HG03520 (cell line): ENCODE results near the gene PAWR.
"Not testable (repeated sequence)": the region's sequence is repeated elsewhere in the genome, so short reads cannot be mapped to it uniquely, and the experiment has no call there.

ENCODE experiments used
- ATAC-seq: cut with Tn5 transposase; IDR thresholded peaks from one replicate; pipeline ENCODE4 v1.9.1; 2021; ENCODE audit warnings: mild to moderate bottlenecking, moderate library complexity; ENCODE audit not compliant: unreplicated experiment

The PAWR gene

GRCh38 chr12:79555028-79555925 lies 135.5 kb downstream of the PAWR start:
- no peak for ATAC-seq

- no peak for ATAC-seq
Measured at GRCh38 chr12:79553863-79554574, 136.7 kb downstream of the PAWR start.

- ATAC-seq, result no peak
Measured at GRCh38 chr12:79552192-79552591, 138.6 kb downstream of the PAWR start.

- ATAC-seq, result no peak
Measured at GRCh38 chr12:79549531-79550271, 141.1 kb downstream of the PAWR start.

GRCh38 chr12:79548610-79548924 lies 142.2 kb downstream of the PAWR start:
- no peak for ATAC-seq

- no peak for ATAC-seq
Measured at GRCh38 chr12:79547735-79548609, 142.8 kb downstream of the PAWR start.

- ATAC-seq, result no peak
Measured at GRCh38 chr12:79547044-79547734, 143.6 kb downstream of the PAWR start.

- no peak for ATAC-seq
Measured at GRCh38 chr12:79546466-79547043, 144.2 kb downstream of the PAWR start.

- not testable (repeated sequence) for ATAC-seq
Measured at GRCh38 chr12:79544439-79544838, 146.3 kb downstream of the PAWR start.

- ATAC-seq, result no peak
Measured at GRCh38 chr12:79537675-79538074, 153.1 kb downstream of the PAWR start.

- no peak for ATAC-seq
Measured at GRCh38 chr12:79535751-79536150, 155.0 kb downstream of the PAWR start.
